Endothelial cell (in vitro differentiated cells): ENCODE results near the gene SLF2. TPM values are rescaled to one million over a fixed set of nuclear protein-coding genes. Genes with fewer than 3 reads are reported as not detected.
A peak's percentile ranks its signal among the peaks of the same experiment; 100 is the strongest.

ENCODE experiments used
- DNase-seq: peaks from one replicate; pipeline ENCODE4 v3.0.0; 2021; ENCODE audit warnings: low spot score
- H3K27ac Mint-ChIP-seq: one replicate; pipeline ENCODE4 v1.8.0; 2021; ENCODE audit warnings: mixed read lengths, inconsistent platforms; ENCODE audit not compliant: unreplicated experiment
- H3K27me3 Mint-ChIP-seq: one replicate; pipeline ENCODE4 v1.8.0; 2021; ENCODE audit warnings: mild to moderate bottlenecking, moderate library complexity, mixed read lengths, inconsistent platforms; ENCODE audit not compliant: unreplicated experiment
- H3K36me3 Mint-ChIP-seq: one replicate; pipeline ENCODE4 v1.8.0; 2021; ENCODE audit warnings: mild to moderate bottlenecking, low read depth, mixed read lengths, inconsistent platforms; ENCODE audit not compliant: unreplicated experiment
- H3K4me1 Mint-ChIP-seq: one replicate; pipeline ENCODE4 v1.8.0; 2021; ENCODE audit warnings: mild to moderate bottlenecking, mixed read lengths, inconsistent platforms; ENCODE audit not compliant: unreplicated experiment
- H3K4me3 Mint-ChIP-seq: one replicate; pipeline ENCODE4 v1.8.0; 2021; ENCODE audit warnings: mild to moderate bottlenecking, mixed read lengths, inconsistent platforms; ENCODE audit not compliant: unreplicated experiment
- H3K9me3 Mint-ChIP-seq: one replicate; pipeline ENCODE4 v1.8.0; 2021; ENCODE audit warnings: mixed read lengths, inconsistent platforms; ENCODE audit not compliant: unreplicated experiment
- total RNA-seq: library from RNA; stranded (reverse); fragmentation: NEBNext Ultra II Directional; extraction: Animal tissue kit (Norgen Biotek cat#: 25700); gene quantifications from one replicate; pipeline ENCODE4 v1.2.1, GENCODE V29; 2021; ENCODE audit not compliant: unreplicated experiment
- TF ChIP-seq, protein P1 (sequence below): fragments of 200-600 bp; sonication (generic); IDR thresholded peaks from one replicate; pipeline ENCODE4 v1.5.0; 2021; ENCODE audit warnings: antibody characterized with exemption; ENCODE audit not compliant: unreplicated experiment

SLF2 gene
- total RNA-seq, 1 donor from 2014 or later: 31.2 TPM

DNA sequence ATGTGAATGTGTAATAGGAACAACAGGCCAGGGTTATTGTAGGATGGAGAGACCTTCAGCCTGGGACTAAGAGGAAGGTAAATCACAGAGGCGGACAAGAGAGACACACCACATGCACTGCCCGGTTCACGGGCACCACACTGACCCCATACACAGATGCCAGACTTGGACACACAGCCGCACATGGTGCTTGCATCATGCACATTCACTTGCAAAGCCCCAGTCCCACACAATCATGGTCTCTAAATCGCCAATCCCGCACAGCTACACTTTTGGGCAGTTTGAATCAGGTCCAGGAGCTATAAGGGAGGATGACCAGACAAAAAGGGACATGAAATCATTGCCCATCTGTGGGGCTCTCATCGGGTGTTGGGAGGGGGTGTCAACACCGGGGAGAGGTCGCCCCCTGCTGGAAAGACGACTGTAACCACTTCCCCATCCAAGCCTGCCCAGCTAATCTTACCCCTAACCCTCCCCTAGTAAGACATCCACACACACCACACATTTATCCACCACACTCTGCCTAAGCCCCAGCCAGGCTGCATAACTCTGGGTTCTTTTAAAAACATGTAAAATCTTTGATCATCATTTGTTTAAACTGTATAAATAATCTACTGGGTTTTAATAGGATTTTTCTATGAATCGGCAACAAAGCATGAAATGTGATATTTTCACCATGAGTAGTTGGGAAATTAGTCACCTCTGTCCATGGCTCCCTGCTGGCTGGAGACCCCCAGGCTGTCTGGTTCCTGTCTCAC is 40.5 kb upstream of the SLF2 start:
- Mint-ChIP-seq H3K36me3 (no peaks in the 10 kb centered on the region), H3K4me1 (peaks cover 5% of the 10 kb centered on the region), H3K4me3 (no peak overlapping the region), H3K27me3 (peaks cover 3% of the 10 kb centered on the region), H3K9me3 (no peaks in the 10 kb centered on the region), H3K27ac (no peak overlapping the region)
- peak; percentile 84 for DNase-seq
- TF ChIP-seq, protein P1, sequence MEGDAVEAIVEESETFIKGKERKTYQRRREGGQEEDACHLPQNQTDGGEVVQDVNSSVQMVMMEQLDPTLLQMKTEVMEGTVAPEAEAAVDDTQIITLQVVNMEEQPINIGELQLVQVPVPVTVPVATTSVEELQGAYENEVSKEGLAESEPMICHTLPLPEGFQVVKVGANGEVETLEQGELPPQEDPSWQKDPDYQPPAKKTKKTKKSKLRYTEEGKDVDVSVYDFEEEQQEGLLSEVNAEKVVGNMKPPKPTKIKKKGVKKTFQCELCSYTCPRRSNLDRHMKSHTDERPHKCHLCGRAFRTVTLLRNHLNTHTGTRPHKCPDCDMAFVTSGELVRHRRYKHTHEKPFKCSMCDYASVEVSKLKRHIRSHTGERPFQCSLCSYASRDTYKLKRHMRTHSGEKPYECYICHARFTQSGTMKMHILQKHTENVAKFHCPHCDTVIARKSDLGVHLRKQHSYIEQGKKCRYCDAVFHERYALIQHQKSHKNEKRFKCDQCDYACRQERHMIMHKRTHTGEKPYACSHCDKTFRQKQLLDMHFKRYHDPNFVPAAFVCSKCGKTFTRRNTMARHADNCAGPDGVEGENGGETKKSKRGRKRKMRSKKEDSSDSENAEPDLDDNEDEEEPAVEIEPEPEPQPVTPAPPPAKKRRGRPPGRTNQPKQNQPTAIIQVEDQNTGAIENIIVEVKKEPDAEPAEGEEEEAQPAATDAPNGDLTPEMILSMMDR: peak; percentile 83

GRCh38 chr10:100873146-100873826 is 39.5 kb upstream of the SLF2 start:
- TF ChIP-seq, protein P1: no peak
- no peak overlapping the region for H3K27ac Mint-ChIP-seq
- H3K4me3 Mint-ChIP-seq: peak overlapping the region; percentile 29
- peaks cover 3% of the 10 kb centered on the region for H3K27me3 Mint-ChIP-seq
- H3K9me3 Mint-ChIP-seq: no peaks in the 10 kb centered on the region
- peaks cover 12% of the 10 kb centered on the region for H3K4me1 Mint-ChIP-seq
- no peaks in the 10 kb centered on the region for H3K36me3 Mint-ChIP-seq
- DNase-seq: no peak

GRCh38 chr10:100873827-100874326 is 38.9 kb upstream of the SLF2 start:
- Mint-ChIP-seq H3K36me3 (no peaks in the 10 kb centered on the region), H3K9me3 (no peaks in the 10 kb centered on the region), H3K4me1 (peaks cover 14% of the 10 kb centered on the region), H3K27me3 (peaks cover 3% of the 10 kb centered on the region), H3K27ac (no peak overlapping the region), H3K4me3 (no peak overlapping the region)
- DNase-seq: no peak
- TF ChIP-seq, protein P1: no peak

DNA sequence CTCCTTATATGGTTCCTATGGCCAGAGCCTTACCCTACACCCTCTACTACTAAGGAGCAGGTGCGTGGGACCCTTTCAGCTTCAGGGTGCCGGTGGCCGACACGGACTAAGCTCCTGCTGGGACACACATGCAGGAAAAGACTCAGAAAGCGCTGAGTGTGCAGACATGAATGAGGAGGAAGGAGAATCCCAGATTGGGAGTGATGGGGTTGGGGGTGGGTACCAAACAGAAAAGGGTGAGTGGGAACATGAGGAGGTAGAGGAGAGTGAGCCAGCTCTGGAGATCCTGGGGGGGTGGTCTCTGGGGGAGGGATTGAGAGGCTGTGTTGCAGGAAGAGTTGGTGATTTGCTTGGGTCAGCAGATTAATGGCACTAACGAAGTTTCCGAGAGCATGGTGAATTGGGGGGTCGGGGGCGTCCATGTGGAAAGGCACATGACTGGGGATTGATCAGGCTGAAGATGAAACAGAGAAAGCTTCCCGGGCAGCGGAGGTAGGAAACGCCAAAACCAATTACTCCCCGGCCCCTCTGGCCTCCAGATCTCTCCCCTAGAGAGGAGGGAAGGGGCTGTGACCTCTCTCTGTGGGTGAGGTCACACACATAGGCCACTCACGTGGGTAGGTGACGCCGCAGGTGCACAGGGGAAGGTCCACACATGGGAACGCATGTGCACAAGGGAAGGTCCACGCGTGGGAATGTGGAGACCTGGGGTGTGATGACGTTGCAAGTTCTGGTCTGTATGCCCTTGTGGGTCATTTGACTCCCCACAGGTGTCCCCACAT is 37.9 kb upstream of the SLF2 start:
- Mint-ChIP-seq H3K9me3 (no peaks in the 10 kb centered on the region), H3K4me3 (no peak overlapping the region), H3K36me3 (no peaks in the 10 kb centered on the region), H3K27me3 (peaks cover 3% of the 10 kb centered on the region), H3K27ac (no peak overlapping the region), H3K4me1 (peaks cover 14% of the 10 kb centered on the region)
- DNase-seq: no peak
- TF ChIP-seq, protein P1: no peak
